HepG2 (cell line): ENCODE measurements around the gene CYCS. TPM values are rescaled to one million over a fixed set of nuclear protein-coding genes. Genes with fewer than 3 reads are reported as not detected.

Experiments
- ETV6 ChIP-seq: sonication (generic); formaldehyde crosslinking; conservative IDR thresholded peaks from 2 replicates; pipeline ENCODE4 v1.4.0; 2020; ENCODE audit warnings: missing genetic modification reagents
- FOXK1 ChIP-seq: sonication (generic); formaldehyde crosslinking; IDR thresholded peaks from 2 replicates; pipeline ENCODE4 v1.4.0; 2020; ENCODE audit warnings: low read depth, missing genetic modification reagents, borderline replicate concordance
- FOXO4 ChIP-seq: sonication (generic); formaldehyde crosslinking; conservative IDR thresholded peaks from 2 replicates; pipeline ENCODE4 v1.8.1; 2023; ENCODE audit warnings: missing genetic modification reagents
- GLI4 ChIP-seq: sonication (generic); formaldehyde crosslinking; IDR thresholded peaks from 2 replicates; pipeline ENCODE4 v1.5.1; 2020; ENCODE audit warnings: missing genetic modification reagents, mild to moderate bottlenecking, moderate library complexity, borderline replicate concordance
- MAZ ChIP-seq, 2 experiments: sonication (generic) in 1 of 2; formaldehyde crosslinking in 1 of 2; IDR thresholded peaks; 2 replicates each; pipeline versions ENCODE4 v1.5.0 to v1.6.1; 2012 to 2020; ENCODE audit warnings: low read depth in 2 of 2, mild to moderate bottlenecking in 2 of 2, borderline replicate concordance in 1 of 2, improper control_type of control experiment in 1 of 2, low read length in 1 of 2, missing genetic modification reagents in 1 of 2, moderate library complexity in 1 of 2
- NR2C2 ChIP-seq: sonication (generic); formaldehyde crosslinking; IDR thresholded peaks from 2 replicates; pipeline ENCODE4 v1.4.0; 2020; ENCODE audit warnings: missing genetic modification reagents, mild to moderate bottlenecking, moderate library complexity, borderline replicate concordance
- ONECUT2 ChIP-seq: sonication (generic); formaldehyde crosslinking; IDR thresholded peaks from 2 replicates; pipeline ENCODE4 v1.4.0; 2020; ENCODE audit warnings: missing genetic modification reagents
- PCBP1 ChIP-seq: fragments of 200-400 bp; formaldehyde crosslinking; IDR thresholded peaks from 2 replicates; pipeline ENCODE4 v1.6.1; 2017; ENCODE audit warnings: mild to moderate bottlenecking, low read depth, low read length, borderline replicate concordance
- RARG ChIP-seq: sonication (generic); formaldehyde crosslinking; IDR thresholded peaks from 2 replicates; pipeline ENCODE4 v1.4.0; 2020; ENCODE audit warnings: low read depth, mild to moderate bottlenecking, missing genetic modification reagents
- TBP ChIP-seq: sonication (generic); formaldehyde crosslinking; IDR thresholded peaks from 2 replicates; pipeline ENCODE4 v1.5.0; 2020; ENCODE audit warnings: missing genetic modification reagents
- THRA ChIP-seq: sonication (generic); formaldehyde crosslinking; IDR thresholded peaks from 2 replicates; pipeline ENCODE4 v1.4.0; 2020; ENCODE audit warnings: missing genetic modification reagents, borderline replicate concordance
- ZBTB34 ChIP-seq: sonication (generic); formaldehyde crosslinking; IDR thresholded peaks from 2 replicates; pipeline ENCODE4 v1.8.0; 2022; ENCODE audit warnings: mild to moderate bottlenecking, missing genetic modification reagents
- ZBTB38 ChIP-seq: sonication (generic); formaldehyde crosslinking; IDR thresholded peaks from 2 replicates; pipeline ENCODE4 v1.5.1; 2020; ENCODE audit warnings: mild to moderate bottlenecking, missing genetic modification reagents
- ZMYM2 ChIP-seq: sonication (generic); formaldehyde crosslinking; IDR thresholded peaks from 2 replicates; pipeline ENCODE4 v1.8.0; 2022; ENCODE audit warnings: mild to moderate bottlenecking, missing genetic modification reagents
- ZMYM3 ChIP-seq: sonication (generic); formaldehyde crosslinking; IDR thresholded peaks from 2 replicates; pipeline ENCODE4 v1.5.1; 2020; ENCODE audit warnings: mild to moderate bottlenecking, missing genetic modification reagents
- ZNF292 ChIP-seq: sonication (generic); formaldehyde crosslinking; IDR thresholded peaks from 2 replicates; pipeline ENCODE4 v1.8.1; 2022; ENCODE audit warnings: mild to moderate bottlenecking, low read depth, missing genetic modification reagents, borderline replicate concordance
- ZNF468 ChIP-seq: sonication (generic); formaldehyde crosslinking; IDR thresholded peaks from 2 replicates; pipeline ENCODE4 v1.8.0; 2022; ENCODE audit warnings: mild to moderate bottlenecking, moderate library complexity, missing genetic modification reagents
- ZNF546 ChIP-seq: sonication (generic); formaldehyde crosslinking; conservative IDR thresholded peaks from 2 replicates; pipeline ENCODE4 v1.8.1; 2023; ENCODE audit warnings: mild to moderate bottlenecking, missing genetic modification reagents
- ZNF703 ChIP-seq: sonication (generic); formaldehyde crosslinking; IDR thresholded peaks from 2 replicates; pipeline ENCODE4 v1.5.1; 2020; ENCODE audit warnings: missing genetic modification reagents, mild to moderate bottlenecking, moderate library complexity, borderline replicate concordance
- ZNF782 ChIP-seq: sonication (generic); formaldehyde crosslinking; IDR thresholded peaks from 2 replicates; pipeline ENCODE4 v1.4.0; 2020; ENCODE audit warnings: missing genetic modification reagents, mild to moderate bottlenecking, borderline replicate concordance
- polyA plus RNA-seq, 8 experiments: library from polyadenylated mRNA; depleted of rRNA in 3 of 8; stranded (reverse) in 7 of 8; unstranded in 1 of 8; fragments of >200 nt; fragmentation: Illumina TruSeq in 4 of 8; extraction: Trizol in 4 of 8; gene quantifications; 2 replicates each; pipeline versions ENCODE4 v1.2.1 to v1.2.3, GENCODE V29; 2011 to 2016; ENCODE audit warnings: low read depth in 4 of 8, missing spikeins in 1 of 8, mixed read lengths in 1 of 8; ENCODE audit not compliant: insufficient read depth in 1 of 8
- total RNA-seq, 5 experiments: library from RNA; depleted of rRNA; stranded (reverse); fragments of >200 nt; fragmentation: Illumina TruSeq; extraction: Trizol; gene quantifications; 2 replicates each; pipeline ENCODE4 v1.2.3, GENCODE V29; 2016; ENCODE audit warnings: low read depth in 1 of 5
- TF ChIP-seq, protein P1 (sequence below): sonication (generic); formaldehyde crosslinking; IDR thresholded peaks from 2 replicates; pipeline ENCODE4 v1.4.0; 2020; ENCODE audit warnings: missing genetic modification reagents
- TF ChIP-seq, protein P2 (sequence below): sonication (generic); formaldehyde crosslinking; IDR thresholded peaks from 2 replicates; pipeline ENCODE4 v1.8.0; 2022; ENCODE audit warnings: missing genetic modification reagents, mild to moderate bottlenecking, borderline replicate concordance

Gene CYCS
- total and polyA plus RNA-seq, 2 of the 13 experiments (the other 11 are each of a cell fraction or from before 2014, with no cell fraction given) = 35.9 to 202 TPM

GRCh38 chr7:25125137-25125946 lies at the start of gene CYCS (continued):
- no peak for TF ChIP-seq TBP (CRISPR knock-in tag)
- peak; percentile 97; the same call in 1 of the 2 replicates for TF ChIP-seq RARG
- peak; percentile 61; the same call in 1 of the 2 replicates for TF ChIP-seq MAZ (IDR thresholded peaks at IDR 0.05; ENCODE audit: borderline replicate concordance, low read depth, low read length)
- peak; percentile 90 for TF ChIP-seq MAZ (CRISPR knock-in tag; IDR thresholded peaks at IDR 0.05; ENCODE audit: low read depth)
- TF ChIP-seq ZNF292 (CRISPR knock-in tag) = peak; percentile 85
- peak; percentile 80 for TF ChIP-seq ZBTB34 (CRISPR knock-in tag)
- TF ChIP-seq ONECUT2 (CRISPR knock-in tag) = no peak
- peak; percentile 92 for TF ChIP-seq NR2C2
- TF ChIP-seq, protein P1, sequence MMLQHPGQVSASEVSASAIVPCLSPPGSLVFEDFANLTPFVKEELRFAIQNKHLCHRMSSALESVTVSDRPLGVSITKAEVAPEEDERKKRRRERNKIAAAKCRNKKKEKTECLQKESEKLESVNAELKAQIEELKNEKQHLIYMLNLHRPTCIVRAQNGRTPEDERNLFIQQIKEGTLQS = peak; percentile 93
- no peak for TF ChIP-seq FOXO4 (CRISPR knock-in tag)
- no peak for TF ChIP-seq GLI4 (CRISPR knock-in tag)
- peak; percentile 81 for TF ChIP-seq ZMYM2 (CRISPR knock-in tag)
- TF ChIP-seq FOXK1 (CRISPR knock-in tag) = peak; percentile 87
- peak; percentile 83; the same call in 1 of the 2 replicates for TF ChIP-seq THRA (CRISPR knock-in tag)
- TF ChIP-seq ZNF782 = peak; percentile 88; the same call in 1 of the 2 replicates
- TF ChIP-seq ZNF703 (CRISPR knock-in tag) = no peak
- TF ChIP-seq PCBP1 = no peak
- TF ChIP-seq ZBTB38 = peak; percentile 68; the same call in 1 of the 2 replicates
- TF ChIP-seq ZMYM3 (CRISPR knock-in tag) = peak; percentile 61
- no peak for TF ChIP-seq ZNF468 (CRISPR knock-in tag)
- peak; percentile 81; the same call in 1 of the 2 replicates for TF ChIP-seq ZNF546 (CRISPR knock-in tag)
- 0 out of 2 replicates have a peak, but pooled peaks have one; percentile 64 for TF ChIP-seq ETV6 (CRISPR knock-in tag)
- TF ChIP-seq, protein P2, sequence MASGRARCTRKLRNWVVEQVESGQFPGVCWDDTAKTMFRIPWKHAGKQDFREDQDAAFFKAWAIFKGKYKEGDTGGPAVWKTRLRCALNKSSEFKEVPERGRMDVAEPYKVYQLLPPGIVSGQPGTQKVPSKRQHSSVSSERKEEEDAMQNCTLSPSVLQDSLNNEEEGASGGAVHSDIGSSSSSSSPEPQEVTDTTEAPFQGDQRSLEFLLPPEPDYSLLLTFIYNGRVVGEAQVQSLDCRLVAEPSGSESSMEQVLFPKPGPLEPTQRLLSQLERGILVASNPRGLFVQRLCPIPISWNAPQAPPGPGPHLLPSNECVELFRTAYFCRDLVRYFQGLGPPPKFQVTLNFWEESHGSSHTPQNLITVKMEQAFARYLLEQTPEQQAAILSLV (CRISPR knock-in tag) = peak; percentile 70; the same call in 1 of the 2 replicates
